B cell (primary cell): ENCODE data around the gene MIXL1. TPM values are rescaled to one million over a fixed set of nuclear protein-coding genes. Genes with fewer than 3 reads are reported as not detected.

Source experiments
- ATAC-seq: fragments of 200-7000 bp; cut with Tn5 transposase; one replicate; pipeline ENCODE4 v1.10.0; 2021; ENCODE audit warnings: low read depth, mild to moderate bottlenecking, moderate number of reproducible peaks, moderate library complexity
- CTCF ChIA-PET: fragments of 350-600 bp; sonication (Branson Sonifier 250); formaldehyde crosslinking; loops from one replicate; lab custom pipeline; 2021; ENCODE audit warnings: antibody characterized with exemption, inconsistent platforms; lab: Charles Lee
- POLR2A ChIA-PET: fragments of 350-600 bp; sonication (Branson Sonifier 250); formaldehyde crosslinking; loops from one replicate; lab custom pipeline; 2021; ENCODE audit warnings: antibody characterized with exemption; lab: Charles Lee
- DNase-seq: peaks from one replicate; pipeline ENCODE4 v3.0.0; 2013
- H2AFZ ChIP-seq: 2 replicates; pipeline ENCODE4 v1.6.1; 2012; ENCODE audit warnings: mild to moderate bottlenecking, low read depth, low read length; ENCODE audit not compliant: insufficient read depth, poor library complexity, severe bottlenecking
- H3K27ac ChIP-seq, 2 donors: 1 replicate in 1 of 2; 2 replicates in 1 of 2; pipeline ENCODE4 v1.5.1; 2012 to 2013; ENCODE audit warnings: low read length in 2 of 2, mild to moderate bottlenecking in 2 of 2, moderate library complexity in 1 of 2
- H3K27me3 ChIP-seq, 4 experiments: fragments of 200-600 bp in 1 of 4; sonication (generic) in 1 of 4; replicated peaks in 1 of 4; 1 replicate in 2 of 4; 2 replicates in 2 of 4; pipeline versions ENCODE4 v1.6.1 to v1.7.0; 2013 to 2016; ENCODE audit warnings: low read length in 3 of 4, mild to moderate bottlenecking in 2 of 4, mixed read lengths in 1 of 4, moderate library complexity in 1 of 4; ENCODE audit not compliant: insufficient read depth in 4 of 4, control insufficient read depth in 3 of 4; ENCODE audit errors: control extremely low read depth in 1 of 4
- H3K36me3 ChIP-seq, 2 experiments: replicated peaks in 1 of 2; 1 replicate in 1 of 2; 2 replicates in 1 of 2; pipeline versions ENCODE4 v1.6.1 to v1.7.1; 2013; ENCODE audit warnings: low read length in 1 of 2; ENCODE audit not compliant: insufficient read depth in 2 of 2, control insufficient read depth in 1 of 2; ENCODE audit errors: control extremely low read depth in 1 of 2, extremely low read depth in 1 of 2
- H3K4me1 ChIP-seq, 2 donors: fragments of 200-600 bp in 1 of 2; sonication (generic) in 1 of 2; 1 replicate in 1 of 2; 2 replicates in 1 of 2; pipeline versions ENCODE4 v1.5.1 to v1.6.1; 2013 to 2017; ENCODE audit warnings: low read length in 2 of 2; ENCODE audit not compliant: control insufficient read depth in 2 of 2, insufficient read depth in 2 of 2
- H3K4me2 ChIP-seq: replicated peaks from 2 replicates; pipeline ENCODE3; 2012; ENCODE audit warnings: mild to moderate bottlenecking, low read depth, low read length; ENCODE audit not compliant: poor library complexity, severe bottlenecking
- H3K4me3 ChIP-seq, 5 experiments: fragments of 200-600 bp in 1 of 5; sonication (generic) in 1 of 5; 1 replicate in 3 of 5; 2 replicates in 2 of 5; pipeline versions ENCODE4 v1.5.1 to v1.7.0; 2011 to 2016; ENCODE audit warnings: low read length in 4 of 5, mild to moderate bottlenecking in 4 of 5, low read depth in 2 of 5, control low read depth in 1 of 5, moderate library complexity in 1 of 5; ENCODE audit not compliant: insufficient read depth in 1 of 5; ENCODE audit errors: control extremely low read depth in 1 of 5, extremely low read depth in 1 of 5
- H3K79me2 ChIP-seq: fragments of 200-600 bp; sonication (generic); one replicate; pipeline ENCODE4 v1.6.0; 2016; ENCODE audit warnings: low read length; ENCODE audit not compliant: control insufficient read depth, insufficient read depth
- H3K9ac ChIP-seq: fragments of 200-600 bp; sonication (generic); 2 replicates; pipeline ENCODE4 v1.6.1; 2017; ENCODE audit warnings: mild to moderate bottlenecking, low read length, moderate library complexity
- H3K9me3 ChIP-seq, 3 donors: one replicate each; pipeline versions ENCODE4 v1.6.1 to v1.7.1; 2013; ENCODE audit warnings: low read length in 2 of 3; ENCODE audit not compliant: control insufficient read depth in 2 of 3, insufficient read depth in 1 of 3; ENCODE audit errors: control extremely low read depth in 1 of 3
- H4K20me1 ChIP-seq: 2 replicates; pipeline ENCODE4 v1.6.0; 2012; ENCODE audit warnings: mild to moderate bottlenecking, low read length; ENCODE audit not compliant: insufficient read depth, control insufficient read depth, poor library complexity, severe bottlenecking
- H3K27ac Mint-ChIP-seq: one replicate; pipeline ENCODE4 v1.8.0; 2021; ENCODE audit warnings: mixed read lengths
- H3K27me3 Mint-ChIP-seq: one replicate; pipeline ENCODE4 v1.8.0; 2021; ENCODE audit warnings: mixed read lengths
- H3K4me1 Mint-ChIP-seq: one replicate; pipeline ENCODE4 v1.8.0; 2021; ENCODE audit warnings: mixed read lengths
- H3K4me3 Mint-ChIP-seq: one replicate; pipeline ENCODE4 v1.8.0; 2021; ENCODE audit warnings: mixed read lengths
- H3K9me3 Mint-ChIP-seq: one replicate; pipeline ENCODE4 v1.8.0; 2022; ENCODE audit warnings: mixed read lengths; ENCODE audit not compliant: insufficient read depth
- EZH2 ChIP-seq: IDR thresholded peaks from 2 replicates; pipeline ENCODE4 v1.6.1; 2012; ENCODE audit warnings: borderline replicate concordance, low read depth, mild to moderate bottlenecking, moderate library complexity, low read length; ENCODE audit not compliant: insufficient read depth, poor library complexity, severe bottlenecking
- WGBS: methylation state at CpG from one replicate; pipeline ENCODE4 v1.1.5; 2013; ENCODE audit warnings: missing lambda C conversion rate; ENCODE audit not compliant: insufficient coverage; 5-methylcytosine and 5-hydroxymethylcytosine counted together
- intact Hi-C: fragments of 100-400 bp; cut with micrococcal nuclease; formaldehyde crosslinking; loops from one replicate; pipeline ENCODE4 v1.10.0; 2022
- polyA plus RNA-seq: library from polyadenylated mRNA; depleted of rRNA; stranded (reverse); fragments of >200 nt; gene quantifications from 2 replicates; pipeline ENCODE4 v1.2.3, GENCODE V29; 2012
- total RNA-seq, 2 donors: library from RNA; stranded (reverse); fragments of 120-200 nt in 1 of 2; gene quantifications; 1 replicate in 1 of 2; 2 replicates in 1 of 2; pipeline versions ENCODE4 v1.2.3 to v1.2.4, GENCODE V29; 2013 to 2022
- TF ChIP-seq, protein P1 (sequence below): fragments of 200-600 bp; IDR thresholded peaks from one replicate; pipeline ENCODE4 v1.8.0; 2022; ENCODE audit warnings: antibody characterized with exemption, mild to moderate bottlenecking

Gene MIXL1
- total and polyA plus RNA-seq, 2 donors (not counting 1 experiment from before 2014, with no cell fraction given) = 0.84 to 1.7 TPM

DNA sequence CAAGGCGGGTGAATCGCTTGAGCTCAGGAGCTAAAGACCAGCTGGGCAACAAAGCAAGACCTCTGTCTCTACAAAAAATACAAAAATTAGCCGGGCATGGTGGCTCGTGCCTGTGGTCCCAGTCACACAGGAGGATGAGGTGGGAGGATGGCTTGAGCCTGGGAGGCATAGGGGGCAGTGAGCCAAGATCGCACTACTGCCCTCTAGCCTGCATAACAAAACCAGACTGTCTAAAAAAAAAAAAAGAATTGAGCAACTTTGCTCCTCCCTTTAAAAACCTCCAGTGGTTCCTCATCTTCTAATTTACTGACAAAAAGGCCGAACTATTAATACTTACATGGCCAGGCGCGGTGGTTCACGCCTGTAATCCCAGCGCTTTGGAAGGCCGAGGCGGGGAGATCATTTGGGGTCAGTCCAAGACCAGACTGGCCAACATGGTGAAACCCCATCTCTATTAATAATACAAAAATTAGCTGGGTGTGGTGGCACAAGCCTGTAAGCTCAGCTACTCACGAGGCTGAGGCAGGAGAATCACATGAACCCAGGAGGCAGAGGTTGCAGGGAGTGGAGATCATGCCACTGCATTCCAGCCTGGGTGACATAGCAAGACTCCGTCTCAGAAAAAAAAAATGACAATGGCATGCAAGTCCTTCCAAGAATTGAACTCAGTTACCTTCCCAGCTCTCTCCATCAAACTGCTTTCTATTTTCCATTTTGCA is 41.3 kb upstream of the MIXL1 start:
- peak overlapping the region; percentile 86 for H3K27ac Mint-ChIP-seq
- Histone ChIP-seq H3K9me3 (peaks cover 0 to 2% (median 1%) of the 10 kb centered on the region in 3 donors), H3K79me2 (peaks cover 100% of the 10 kb centered on the region), H2AFZ (peak overlapping the region; percentile 52), H3K27me3 (no peaks in the 10 kb centered on the region), H3K9ac (peak overlapping the region; percentile 19), H3K4me1 (peaks cover 48 to 53% of the 10 kb centered on the region in 2 donors), H3K36me3 (peaks cover 2 to 12% of the 10 kb centered on the region in 2 experiments), H3K4me3 (peak overlapping the region in 3 of 5 experiments; percentile 4 to 21 (median 21)), H3K4me2 (peak overlapping the region; percentile 59), H3K27ac (peak overlapping the region; percentile 41 to 80), H4K20me1 (peaks cover 35% of the 10 kb centered on the region)
- intact Hi-C loops = loop anchor here (2.0 to 5.0 kb wide), 2 partner anchors 15 to 35 kb away; no protein-coding TSS in a partner anchor
- POLR2A ChIA-PET = interaction anchor here (0.6 to 2.2 kb wide), 9 partner anchors 49 to 480 kb away, joined by 3 to 11 read pairs (median 6); no protein-coding TSS in a partner anchor
- ATAC-seq = peak; percentile 37
- H3K4me3 Mint-ChIP-seq = peak overlapping the region; percentile 75
- H3K9me3 Mint-ChIP-seq = no peaks in the 10 kb centered on the region
- WGBS = 72% methylated on average over 6 of the region's 14 CpGs
- TF ChIP-seq, protein P1, sequence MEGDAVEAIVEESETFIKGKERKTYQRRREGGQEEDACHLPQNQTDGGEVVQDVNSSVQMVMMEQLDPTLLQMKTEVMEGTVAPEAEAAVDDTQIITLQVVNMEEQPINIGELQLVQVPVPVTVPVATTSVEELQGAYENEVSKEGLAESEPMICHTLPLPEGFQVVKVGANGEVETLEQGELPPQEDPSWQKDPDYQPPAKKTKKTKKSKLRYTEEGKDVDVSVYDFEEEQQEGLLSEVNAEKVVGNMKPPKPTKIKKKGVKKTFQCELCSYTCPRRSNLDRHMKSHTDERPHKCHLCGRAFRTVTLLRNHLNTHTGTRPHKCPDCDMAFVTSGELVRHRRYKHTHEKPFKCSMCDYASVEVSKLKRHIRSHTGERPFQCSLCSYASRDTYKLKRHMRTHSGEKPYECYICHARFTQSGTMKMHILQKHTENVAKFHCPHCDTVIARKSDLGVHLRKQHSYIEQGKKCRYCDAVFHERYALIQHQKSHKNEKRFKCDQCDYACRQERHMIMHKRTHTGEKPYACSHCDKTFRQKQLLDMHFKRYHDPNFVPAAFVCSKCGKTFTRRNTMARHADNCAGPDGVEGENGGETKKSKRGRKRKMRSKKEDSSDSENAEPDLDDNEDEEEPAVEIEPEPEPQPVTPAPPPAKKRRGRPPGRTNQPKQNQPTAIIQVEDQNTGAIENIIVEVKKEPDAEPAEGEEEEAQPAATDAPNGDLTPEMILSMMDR = peak; percentile 55
- no peak for TF ChIP-seq EZH2
- CTCF ChIA-PET = interaction anchor here (0.7 to 6.4 kb wide), 14 partner anchors 8 to 697 kb away, joined by 3 to 116 read pairs (median 5); no protein-coding TSS in a partner anchor
- no peaks in the 10 kb centered on the region for H3K27me3 Mint-ChIP-seq
- H3K4me1 Mint-ChIP-seq = peaks cover 67% of the 10 kb centered on the region
- peak; percentile 69 for DNase-seq
